Measurements from ENCODE around the gene NHLRC4. TPM values are rescaled to one million over a fixed set of nuclear protein-coding genes. Genes with fewer than 3 reads are reported as not detected.

The NHLRC4 gene
- polyA plus RNA-seq, 1 donor (not counting 4 experiments of a cell fraction or from before 2014, with no cell fraction given): 0.10 TPM

- peaks cover 22% of the 10 kb centered on the region for H3K4me1 ChIP-seq (ENCODE audit: control insufficient read depth, extremely low read depth, insufficient read depth, low read length)
- TF ChIP-seq EZH2 (IDR thresholded peaks at IDR 0.05; ENCODE audit: low read length) (no peak), CTCF (optimal IDR thresholded peaks at IDR 0.05 in 1 of 3, IDR thresholded peaks at IDR 0.05 in 1 of 3, conservative IDR thresholded peaks at IDR 0.05 in 1 of 3; ENCODE audit: extremely low read depth in 1 of 3, insufficient read depth in 2 of 3, low read length in 3 of 3) (no peak)
- H4K20me1 ChIP-seq (ENCODE audit: control insufficient read depth, extremely low read depth, insufficient read depth, low read length): peaks cover 11% of the 10 kb centered on the region
- H3K9me3 ChIP-seq (ENCODE audit: control insufficient read depth, low read depth, low read length): no peaks in the 10 kb centered on the region
- DNase-seq (ENCODE audit: low read depth, low spot score): no peak
- peaks cover 4% of the 10 kb centered on the region for H3K9me1 ChIP-seq (ENCODE audit: control insufficient read depth, extremely low read depth, insufficient read depth, low read length)
- no peak overlapping the region for H2AFZ ChIP-seq (ENCODE audit: control insufficient read depth, low read length)
- H3K36me3 ChIP-seq (ENCODE audit: control insufficient read depth in 2 of 2, extremely low read depth in 1 of 2, insufficient read depth in 2 of 2, low read length in 2 of 2): peaks cover 6 to 15% of the 10 kb centered on the region in 2 experiments
- no peak overlapping the region for H3K27ac ChIP-seq (ENCODE audit: control insufficient read depth, insufficient read depth, low read length)
- H3K9ac ChIP-seq (ENCODE audit: control insufficient read depth, extremely low read depth, insufficient read depth, low read length): no peak overlapping the region
- no peak for FAIRE-seq
- H3K79me2 ChIP-seq (ENCODE audit: control insufficient read depth, insufficient read depth, low read length): peaks cover 11% of the 10 kb centered on the region
- H3K4me2 ChIP-seq (ENCODE audit: control insufficient read depth, extremely low read depth, insufficient read depth, low read depth, low read length): no peak overlapping the region
- no peaks in the 10 kb centered on the region for H3K27me3 ChIP-seq (ENCODE audit: control insufficient read depth, extremely low read depth, insufficient read depth, low read length)
- no peak overlapping the region for H3K4me3 ChIP-seq (ENCODE audit: control insufficient read depth in 2 of 3, extremely low read depth in 1 of 3, insufficient read depth in 2 of 3, low read depth in 1 of 3, low read length in 3 of 3)
- dilution Hi-C loops (cut with MboI; ENCODE audit: extremely low pct_ligation_motif_present, low sequenced_read_pairs): no loop called here
These were observed 46.0 kb upstream of the NHLRC4 start for GRCh38 chr16:520847-521246.

- H3K4me3 ChIP-seq (ENCODE audit: control insufficient read depth in 2 of 3, extremely low read depth in 1 of 3, insufficient read depth in 2 of 3, low read depth in 1 of 3, low read length in 3 of 3): no peak overlapping the region
- peaks cover 4% of the 10 kb centered on the region for H3K9me1 ChIP-seq (ENCODE audit: control insufficient read depth, extremely low read depth, insufficient read depth, low read length)
- no peak overlapping the region for H3K27ac ChIP-seq (ENCODE audit: control insufficient read depth, insufficient read depth, low read length)
- H3K27me3 ChIP-seq (ENCODE audit: control insufficient read depth, extremely low read depth, insufficient read depth, low read length): no peaks in the 10 kb centered on the region
- H3K36me3 ChIP-seq (ENCODE audit: control insufficient read depth in 2 of 2, extremely low read depth in 1 of 2, insufficient read depth in 2 of 2, low read length in 2 of 2): peaks cover 6 to 15% of the 10 kb centered on the region in 2 experiments
- no peak for DNase-seq (ENCODE audit: low read depth, low spot score)
- peak; percentile 55 to 83 (median 73) for TF ChIP-seq CTCF (optimal IDR thresholded peaks at IDR 0.05 in 1 of 3, IDR thresholded peaks at IDR 0.05 in 1 of 3, conservative IDR thresholded peaks at IDR 0.05 in 1 of 3; ENCODE audit: extremely low read depth in 1 of 3, insufficient read depth in 2 of 3, low read length in 3 of 3)
- TF ChIP-seq EZH2 (IDR thresholded peaks at IDR 0.05; ENCODE audit: low read length): no peak
- H3K9me3 ChIP-seq (ENCODE audit: control insufficient read depth, low read depth, low read length): no peaks in the 10 kb centered on the region
- H3K79me2 ChIP-seq (ENCODE audit: control insufficient read depth, insufficient read depth, low read length): peaks cover 19% of the 10 kb centered on the region
- peak overlapping the region; percentile 18 for H3K9ac ChIP-seq (ENCODE audit: control insufficient read depth, extremely low read depth, insufficient read depth, low read length)
- H3K4me2 ChIP-seq (ENCODE audit: control insufficient read depth, extremely low read depth, insufficient read depth, low read depth, low read length): peak overlapping the region; percentile 20
- peaks cover 9% of the 10 kb centered on the region for H4K20me1 ChIP-seq (ENCODE audit: control insufficient read depth, extremely low read depth, insufficient read depth, low read length)
- H2AFZ ChIP-seq (ENCODE audit: control insufficient read depth, low read length): no peak overlapping the region
- dilution Hi-C loops (cut with MboI; ENCODE audit: extremely low pct_ligation_motif_present, low sequenced_read_pairs): no loop called here
- FAIRE-seq: peak; percentile 13
- peaks cover 29% of the 10 kb centered on the region for H3K4me1 ChIP-seq (ENCODE audit: control insufficient read depth, extremely low read depth, insufficient read depth, low read length)
These were observed 45.2 kb upstream of the NHLRC4 start for GRCh38 chr16:521381-522210.
